GM21526 (cell line): Measurements from ENCODE around the gene SPRR1B.
"Not testable (repeated sequence)": the region's sequence is repeated elsewhere in the genome, so short reads cannot be mapped to it uniquely, and the experiment has no call there.

Experiments used
- ATAC-seq: cut with Tn5 transposase; IDR thresholded peaks from one replicate; pipeline ENCODE4 v1.9.1; 2021; ENCODE audit warnings: moderate library complexity; ENCODE audit not compliant: unreplicated experiment, low FRiP score

Gene SPRR1B

DNA sequence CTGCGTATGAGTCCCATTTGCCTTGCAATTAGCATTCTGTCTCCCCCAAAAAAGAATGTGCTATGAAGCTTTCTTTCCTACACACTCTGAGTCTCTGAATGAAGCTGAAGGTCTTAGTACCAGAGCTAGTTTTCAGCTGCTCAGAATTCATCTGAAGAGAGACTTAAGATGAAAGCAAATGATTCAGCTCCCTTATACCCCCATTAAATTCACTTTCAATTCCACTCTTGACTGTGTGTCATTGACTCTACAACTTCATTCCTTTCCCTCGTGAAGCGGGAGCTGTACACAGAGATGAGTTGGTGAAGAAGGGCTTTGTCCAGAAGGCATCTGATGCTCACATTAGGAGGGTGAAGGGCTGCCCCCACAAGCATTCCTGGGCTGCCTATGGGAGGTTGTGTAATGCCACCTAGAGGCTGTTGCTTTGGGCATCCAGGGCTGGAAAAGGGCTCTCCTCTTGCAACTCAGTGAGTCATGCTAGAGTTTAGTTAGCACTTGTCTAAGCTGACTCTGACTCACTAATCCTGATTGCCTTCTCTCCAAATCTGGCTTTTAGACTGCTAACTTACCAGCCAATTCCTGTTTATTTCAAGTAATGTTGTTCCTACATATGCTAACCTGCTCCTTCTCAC is 1.8 kb downstream of the SPRR1B start:
- no peak for ATAC-seq

DNA sequence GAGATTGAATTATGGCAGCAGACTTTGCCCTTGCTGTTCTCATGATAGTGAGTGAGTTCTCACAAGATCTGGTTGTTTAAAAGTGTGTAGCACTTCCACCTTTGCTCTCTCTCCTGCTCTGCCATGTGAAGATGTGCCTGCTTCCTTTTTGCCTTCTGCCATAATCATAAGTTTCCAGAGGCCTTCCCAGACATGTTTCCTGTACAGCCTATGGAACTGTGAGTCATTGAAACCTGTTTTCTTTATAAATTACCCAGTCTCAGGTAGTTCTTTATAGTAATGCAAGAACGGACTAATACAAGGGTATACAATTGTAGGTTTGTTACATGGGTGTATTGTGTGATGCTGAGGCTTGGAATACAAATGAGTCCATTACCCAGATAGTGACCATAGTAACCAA is 4.2 kb downstream of the SPRR1B start:
- ATAC-seq: no peak

DNA sequence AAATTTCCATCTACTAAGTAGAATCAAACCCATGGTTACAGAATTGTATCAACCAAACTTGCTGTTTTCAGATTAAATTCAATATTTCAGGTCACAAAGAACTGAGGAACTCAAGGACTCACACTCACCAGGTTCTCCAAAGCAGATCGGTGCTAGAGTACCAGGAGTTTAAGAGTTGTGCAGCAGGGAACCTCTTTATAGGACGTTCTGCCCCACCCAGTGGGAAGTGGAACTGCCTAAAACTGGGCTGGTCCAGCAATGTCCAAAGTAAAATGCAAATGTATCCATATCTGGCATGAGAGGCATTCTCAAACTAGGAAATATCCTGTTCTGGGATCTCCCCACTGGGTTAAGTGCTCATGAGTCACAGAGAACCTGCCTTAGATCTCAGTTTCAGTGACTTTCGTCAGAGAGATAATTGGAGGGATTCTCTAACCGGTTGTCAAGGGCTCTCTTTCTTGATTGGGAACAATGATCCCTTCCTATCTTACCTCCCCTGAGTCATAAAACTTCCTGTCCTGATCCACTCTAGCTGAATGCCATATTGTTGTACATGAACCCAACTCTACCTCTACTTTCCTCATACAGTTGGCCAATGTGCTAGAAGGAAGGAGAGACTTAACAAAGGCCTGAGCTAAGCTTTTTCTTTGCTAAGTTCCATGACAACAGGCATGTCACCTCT is 10.1 kb downstream of the SPRR1B start, which contains the start of gene SPRR2D:
Gene SPRR2D, minus strand, starts transcription at position 171 of the 682 bp plus-strand sequence. CDS start 774 bp downstream, outside the sequence.
- no peak for ATAC-seq

DNA sequence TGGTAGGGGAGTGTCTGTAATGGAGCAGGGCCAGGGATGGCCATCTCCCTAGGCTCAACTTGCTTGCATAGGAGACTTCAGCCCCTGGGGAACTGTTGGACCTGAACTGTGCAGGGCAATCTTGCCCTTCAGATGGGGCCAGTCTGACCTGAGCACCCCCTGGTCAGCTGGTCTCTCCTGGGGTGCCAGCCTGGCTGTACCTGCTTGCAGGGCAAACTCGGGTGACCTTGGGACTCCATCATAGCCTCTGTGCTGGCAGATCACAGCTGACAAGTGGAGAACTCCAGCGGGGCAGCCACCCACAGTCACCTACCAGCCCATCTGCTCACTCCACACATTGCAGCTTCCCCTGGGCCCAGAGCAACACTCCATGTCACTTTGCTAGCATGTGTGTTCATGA is 18.2 kb downstream of the SPRR1B start:
- ATAC-seq: no peak

DNA sequence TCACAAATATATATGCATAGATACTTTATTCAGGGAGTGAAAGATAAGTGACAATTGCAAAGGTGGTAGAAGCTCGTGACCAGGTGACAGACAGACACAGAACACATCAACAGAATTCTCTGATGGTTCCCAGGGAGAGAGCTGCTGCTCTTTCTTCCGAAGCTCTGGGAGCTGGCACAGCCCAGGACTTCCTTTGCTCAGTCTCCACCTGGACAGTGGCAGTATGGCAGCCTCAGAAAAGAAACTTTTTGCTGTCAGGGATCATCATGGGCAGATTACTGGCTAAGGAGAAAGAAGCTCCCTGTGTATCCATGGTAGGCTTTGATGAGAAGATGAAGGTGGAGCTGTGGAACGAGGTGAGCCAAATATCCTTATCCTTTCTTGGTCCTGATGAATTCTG is 25.1 kb downstream of the SPRR1B start:
- not testable (repeated sequence) for ATAC-seq

DNA sequence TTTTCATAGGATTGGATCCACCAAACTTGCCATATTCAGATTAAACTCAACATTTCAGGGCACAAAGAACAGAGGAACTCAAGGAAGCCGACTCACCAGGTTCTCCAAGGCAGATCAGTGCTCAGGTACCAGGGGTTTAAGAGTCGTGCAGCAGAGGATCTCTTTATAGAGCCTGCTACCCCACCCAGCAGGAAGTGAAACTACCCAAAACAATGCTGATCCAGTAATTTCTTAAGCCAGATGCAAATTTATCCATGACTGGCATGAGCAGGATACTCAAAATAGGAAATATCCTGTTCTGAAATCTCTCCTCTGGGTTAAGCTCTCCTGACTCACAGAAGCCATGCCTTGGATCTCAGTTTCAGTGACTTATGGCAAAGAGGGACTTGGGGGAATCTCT is 26.4 kb downstream of the SPRR1B start, which contains the start of gene SPRR2A:
Gene SPRR2A, minus strand, starts transcription at position 138 of the 400 bp plus-strand sequence. CDS start 777 bp downstream, outside the sequence.
- no peak for ATAC-seq

DNA sequence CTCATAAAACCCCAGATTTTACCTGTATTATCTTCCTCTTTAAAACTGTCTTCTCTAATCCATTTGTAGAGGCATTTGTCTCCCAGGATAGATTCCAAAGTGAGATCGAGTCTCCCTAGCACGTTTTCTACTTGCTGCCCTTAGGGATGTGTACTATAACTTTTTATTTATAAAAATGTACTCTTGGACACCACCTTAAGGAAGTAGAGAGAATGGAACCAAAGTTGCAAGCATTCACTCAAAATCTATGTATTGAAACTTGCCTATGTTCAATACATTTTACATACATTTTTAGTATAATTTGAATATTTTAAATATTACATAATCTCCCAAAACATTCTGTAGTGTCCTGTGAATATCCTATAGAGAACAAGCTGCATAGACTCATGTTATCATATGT is 27.2 kb downstream of the SPRR1B start:
- no peak for ATAC-seq

DNA sequence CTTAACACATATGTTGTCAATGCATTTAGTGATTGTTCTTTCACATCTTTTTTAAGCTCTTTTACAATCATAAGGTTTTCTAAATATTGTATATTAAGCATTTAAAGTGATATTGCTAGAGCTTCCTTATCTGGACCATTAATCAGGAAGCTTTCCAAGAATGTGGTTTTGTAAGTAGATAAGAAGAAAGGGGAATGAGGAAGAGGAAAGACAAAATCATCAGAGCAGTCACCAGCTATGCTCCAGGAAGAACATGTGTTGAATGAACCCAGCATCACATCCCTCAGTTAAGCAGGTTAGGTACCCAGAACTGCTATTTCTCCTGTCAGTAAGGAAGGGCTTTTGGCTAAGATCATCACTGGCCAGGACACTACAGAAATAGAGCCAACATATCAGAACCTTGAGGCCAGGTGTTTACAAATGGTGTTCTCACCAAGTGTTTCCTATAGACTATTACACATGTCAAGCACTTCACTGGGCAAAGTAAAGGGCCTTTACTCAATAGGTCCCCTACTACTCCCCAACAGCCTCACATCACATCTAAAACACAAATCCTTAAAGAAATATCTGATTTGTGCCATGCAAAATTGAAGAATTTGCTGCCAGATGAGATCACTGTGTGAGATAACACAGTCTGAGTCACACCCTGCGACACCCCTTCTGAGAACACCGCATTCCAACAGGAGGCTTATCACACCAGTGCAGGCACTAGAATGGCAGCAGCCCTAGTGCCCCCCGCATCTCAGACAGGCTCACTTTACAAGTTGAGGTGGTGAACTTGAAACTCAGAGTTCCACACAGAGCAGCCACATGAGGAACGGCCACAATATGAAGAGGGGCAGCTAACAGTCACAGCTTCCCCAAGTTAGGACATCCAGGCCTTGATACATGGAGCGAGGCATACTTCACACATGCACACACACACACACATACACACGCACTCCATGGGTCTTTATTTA is 28.1 kb downstream of the SPRR1B start:
- no peak for ATAC-seq

DNA sequence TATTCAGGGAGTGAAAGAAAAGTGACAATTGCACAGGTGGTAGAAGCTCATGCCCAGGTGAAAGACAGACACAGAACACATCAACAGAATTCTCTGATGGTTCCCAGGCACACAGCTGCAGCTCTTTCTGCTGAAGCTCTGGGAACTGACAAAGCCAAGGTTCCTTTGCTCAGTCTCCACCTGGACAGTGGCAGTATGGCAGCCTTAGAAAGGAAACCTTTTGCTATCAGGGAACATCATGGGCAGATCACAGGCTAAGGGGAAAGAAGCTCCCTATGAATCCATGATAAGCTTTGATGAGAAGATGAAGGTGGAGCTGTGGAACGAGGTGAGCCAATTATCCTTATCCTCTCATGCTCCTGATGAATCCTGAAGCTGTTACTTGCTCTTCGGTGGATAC is 39.2 kb downstream of the SPRR1B start:
- no peak for ATAC-seq

DNA sequence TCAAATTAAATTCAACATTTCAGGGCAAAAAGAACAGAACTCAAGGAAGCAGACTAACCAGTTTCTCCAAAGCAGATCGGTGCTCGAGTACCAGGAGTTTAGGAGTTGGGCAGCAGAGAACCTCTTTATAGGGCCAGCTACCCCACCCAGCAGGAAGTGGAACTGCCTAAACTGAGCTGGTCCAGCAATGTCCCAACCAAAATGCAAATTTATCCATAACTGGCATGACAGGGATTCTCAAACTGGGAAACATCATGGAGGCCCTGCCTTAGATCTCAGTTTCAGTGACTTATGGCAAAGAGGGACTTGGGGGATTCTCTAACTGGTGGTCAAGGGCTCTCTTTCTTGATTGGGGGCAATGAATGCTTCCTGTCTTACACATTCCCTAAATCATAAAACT is 40.5 kb downstream of the SPRR1B start, which contains the start of gene SPRR2B:
Gene SPRR2B, minus strand, starts transcription at position 101 of the 400 bp plus-strand sequence. CDS start 772 bp downstream, outside the sequence.
- no peak for ATAC-seq

DNA sequence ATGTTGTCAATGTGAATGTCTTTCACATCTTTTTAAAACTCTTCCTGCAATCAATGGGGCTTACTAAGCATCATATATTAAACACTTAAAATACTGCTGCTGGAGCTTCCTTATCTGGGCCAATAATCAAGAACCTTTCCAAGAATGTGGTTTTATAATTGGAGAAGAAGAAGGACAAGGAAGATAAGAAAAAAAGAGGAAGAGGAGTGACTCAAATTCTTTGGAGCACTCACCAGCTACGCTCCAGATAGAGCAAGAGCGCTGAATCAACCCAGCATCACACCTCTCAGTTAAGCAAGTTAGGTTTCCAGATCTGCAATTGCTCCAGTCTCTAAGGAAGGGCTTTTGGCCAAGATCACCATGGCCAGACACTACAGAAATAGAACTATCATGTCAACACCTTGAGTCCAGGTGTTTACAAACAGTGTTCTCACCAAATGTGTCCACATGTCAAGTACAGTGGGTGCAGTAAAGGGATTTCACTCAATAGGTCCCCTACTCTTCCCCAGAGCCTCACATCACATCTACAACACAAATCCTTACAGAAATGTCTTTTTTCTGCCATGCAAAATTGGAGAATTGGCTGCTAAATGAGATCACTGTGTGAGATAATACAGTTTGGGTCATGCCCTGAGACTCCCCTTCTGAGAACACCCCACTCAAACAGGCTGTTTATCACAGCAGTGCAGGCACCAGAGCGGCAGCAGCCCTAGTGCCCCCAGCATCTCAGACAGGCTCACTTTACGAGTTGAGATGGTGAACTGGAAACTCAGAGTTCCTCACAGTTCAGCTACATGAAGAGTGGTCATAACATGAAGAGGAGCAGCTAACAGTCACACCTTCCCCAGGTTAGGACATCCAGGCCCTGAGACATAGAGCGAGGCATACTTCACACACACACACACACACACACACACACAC is 42.1 kb downstream of the SPRR1B start:
- no peak for ATAC-seq

DNA sequence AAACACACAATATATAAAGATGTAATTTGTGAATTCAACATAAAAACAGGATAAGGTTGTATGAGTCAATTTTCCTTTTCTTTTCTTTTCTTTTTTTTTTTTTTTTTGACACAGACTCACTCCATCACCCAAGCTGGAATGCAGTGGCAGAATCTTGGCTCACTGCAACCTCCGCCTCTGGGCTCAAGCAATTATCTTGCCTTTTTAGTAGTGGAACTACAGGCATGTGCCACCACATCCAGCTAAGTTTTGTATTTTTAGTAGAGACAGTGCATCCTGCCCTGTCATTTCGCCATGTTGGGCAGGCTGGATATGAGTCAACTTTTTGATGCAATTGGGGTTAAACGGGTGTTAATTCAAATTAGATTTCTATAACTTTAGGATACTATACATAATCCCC is 50.7 kb downstream of the SPRR1B start:
- ATAC-seq: no peak
